ENCODE results near the gene SLC16A3.
"Not testable (repeated sequence)": the region's sequence is repeated elsewhere in the genome, so short reads cannot be mapped to it uniquely, and the experiment has no call there.

Gene SLC16A3

GRCh38 chr17:82228842-82229697 lies at the start of gene SLC16A3:
SLC16A3 (plus strand) TSS chr17:82229042; CDS start chr17:82236009, 6,967 bp downstream.
- peak; percentile 60 for DNase-seq

DNA sequence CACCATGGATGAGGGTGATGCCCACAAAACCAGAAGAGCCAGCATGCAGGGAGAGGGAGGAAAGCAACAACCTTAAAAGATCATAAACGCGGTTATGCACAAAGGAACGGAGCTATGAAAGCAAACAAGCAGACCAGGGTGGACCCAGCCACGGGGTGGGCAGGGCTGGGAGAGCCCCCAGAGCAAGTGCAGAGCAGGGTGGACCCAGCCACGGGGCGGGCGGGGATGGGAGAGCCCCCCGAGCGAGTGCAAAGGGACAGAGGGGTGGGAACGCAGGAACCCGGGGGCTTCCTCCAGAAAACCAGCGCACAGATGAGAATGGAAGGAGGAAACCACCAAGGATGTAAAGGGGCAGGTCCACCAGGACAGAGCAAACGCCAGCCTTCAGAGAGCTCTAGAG lies 49.4 kb upstream of the SLC16A3 start:
- DNase-seq, result no peak

DNA sequence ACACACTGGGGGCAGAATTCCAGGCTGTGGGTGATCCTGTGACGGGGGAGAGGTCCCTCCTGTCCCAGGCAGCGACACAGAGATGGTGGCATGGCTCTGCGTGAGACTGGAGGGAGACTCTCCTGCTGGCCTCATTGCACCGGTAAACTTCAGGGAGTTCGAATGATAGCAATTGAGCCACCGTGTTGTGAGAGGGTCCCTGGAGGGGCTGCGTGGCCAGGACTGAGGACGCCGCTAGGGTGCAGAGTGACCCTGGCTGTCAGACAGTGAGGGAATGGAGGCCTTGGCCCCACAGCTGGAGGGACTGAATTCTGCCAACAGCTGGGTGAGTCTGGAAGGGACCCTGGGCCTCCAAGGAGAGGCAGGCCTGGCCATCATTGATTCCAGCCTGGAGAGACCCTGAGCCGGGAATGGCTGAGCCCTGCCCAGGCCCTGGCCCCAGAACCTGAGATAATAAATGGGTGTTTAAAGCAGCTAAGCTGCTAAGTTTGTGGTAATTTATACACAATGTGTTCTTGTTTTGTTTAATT lies 48.8 kb upstream of the SLC16A3 start:
- DNase-seq, result no peak

DNA sequence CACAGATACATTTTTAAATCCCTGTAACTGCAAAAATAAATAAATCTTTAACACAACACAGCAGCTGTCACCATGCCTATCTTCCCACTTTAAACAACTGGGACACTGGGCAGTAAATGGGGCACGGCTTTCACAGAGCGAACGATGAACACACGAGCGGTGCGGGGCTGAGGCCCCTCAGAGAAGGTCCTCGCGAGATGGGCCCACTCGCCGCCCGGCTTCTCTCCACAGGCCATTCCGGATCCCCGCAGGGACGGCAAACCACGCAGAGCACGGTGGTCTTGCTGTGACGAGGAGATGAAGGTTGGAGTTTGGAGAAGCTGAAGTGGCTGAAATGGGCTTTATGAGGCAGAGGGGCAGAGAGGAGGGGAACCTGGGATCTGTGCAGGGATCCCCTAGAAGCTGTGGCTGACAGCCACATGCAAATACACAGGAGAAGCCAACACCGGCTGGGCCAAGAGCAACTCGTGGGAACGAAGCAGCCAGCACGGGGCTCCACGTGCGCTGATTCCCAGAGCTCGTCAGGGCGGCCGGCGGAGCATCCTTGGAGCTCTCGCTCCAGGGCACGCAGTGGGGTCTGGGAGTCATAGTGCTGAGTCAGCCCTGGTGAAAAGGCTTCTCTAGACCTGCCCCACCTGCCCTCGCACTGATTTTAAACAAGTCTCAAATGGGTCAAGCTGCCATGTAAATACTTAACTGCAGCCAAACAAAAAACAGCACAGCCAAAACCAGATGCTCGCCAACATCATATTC lies 47.9 kb upstream of the SLC16A3 start:
- no peak for DNase-seq

DNA sequence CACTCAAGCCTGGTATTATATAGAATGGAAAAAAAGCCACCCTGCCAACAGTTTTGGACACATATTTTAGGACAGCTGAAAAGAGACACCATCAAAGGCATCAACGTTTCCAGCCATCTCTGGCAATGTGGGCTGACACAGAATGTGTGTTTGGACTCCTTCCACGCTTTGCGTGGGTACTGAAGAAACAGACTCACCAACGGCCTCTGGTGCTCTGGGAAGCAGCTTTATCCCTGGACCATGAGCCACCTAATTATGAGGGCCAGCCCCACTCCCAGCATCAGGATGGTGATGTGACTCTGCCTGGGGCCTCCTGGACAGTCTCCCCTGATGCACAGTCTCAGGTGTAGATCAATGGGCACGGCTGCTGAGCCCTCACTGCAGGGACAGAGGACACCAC lies 44.1 kb upstream of the SLC16A3 start:
- no peak for DNase-seq

GRCh38 chr17:82186221-82186620 lies 42.6 kb upstream of the SLC16A3 start:
- no peak for DNase-seq

GRCh38 chr17:82187500-82187899 lies 41.3 kb upstream of the SLC16A3 start:
- DNase-seq, result no peak

DNA sequence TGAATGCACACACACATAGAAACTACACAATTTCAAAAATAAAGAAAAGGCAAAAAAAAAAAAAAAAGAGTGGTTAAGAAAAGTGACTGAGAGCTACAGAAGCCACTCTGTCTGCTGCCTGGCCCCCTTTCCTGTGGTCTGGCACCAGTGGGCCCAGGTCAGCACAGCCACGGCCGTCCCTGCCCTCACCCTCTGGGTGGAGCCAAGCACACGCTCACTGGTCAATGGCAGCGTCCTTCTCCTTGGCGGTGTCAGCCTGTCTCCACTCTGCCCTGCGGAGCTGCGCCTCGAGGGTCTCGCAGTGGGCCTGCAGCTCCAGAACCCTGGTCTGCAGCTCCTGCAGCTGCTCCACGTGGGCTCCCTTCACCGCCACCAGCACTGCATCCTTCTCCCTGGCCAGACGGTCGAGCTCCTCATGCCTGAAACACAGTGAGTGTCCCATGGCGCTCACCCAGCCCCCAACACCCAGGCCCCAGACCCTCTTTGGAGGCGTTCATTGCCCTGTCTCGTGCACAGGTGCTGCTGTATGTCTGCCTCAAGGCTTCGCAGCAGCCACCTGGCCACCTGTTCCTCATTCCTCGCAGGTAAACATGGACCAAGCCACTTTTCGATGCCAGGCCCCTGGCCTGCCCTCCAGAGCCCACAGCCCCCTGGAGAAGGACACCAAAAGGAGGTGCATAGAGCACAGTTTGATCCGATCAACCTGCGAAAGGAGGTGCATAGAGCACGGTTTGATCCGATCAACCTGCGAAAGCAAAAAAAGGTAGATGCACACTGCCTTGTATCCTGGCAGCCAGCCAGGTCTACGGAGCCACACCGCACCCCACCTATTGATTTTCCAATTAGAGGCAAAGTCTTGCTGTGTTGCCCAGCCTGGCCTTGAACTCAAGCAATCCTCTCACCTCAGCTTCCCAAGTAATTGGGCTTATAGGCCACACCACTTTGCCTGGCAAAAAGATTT lies 40.6 kb upstream of the SLC16A3 start:
- no peak for DNase-seq

- not testable (repeated sequence) for DNase-seq
Observed at GRCh38 chr17:82193050-82193449, 35.8 kb upstream of the SLC16A3 start.

GRCh38 chr17:82193520-82194220 lies 35.2 kb upstream of the SLC16A3 start:
- DNase-seq, result no peak

- no peak for DNase-seq
Observed at GRCh38 chr17:82194765-82195164, 34.1 kb upstream of the SLC16A3 start.

GRCh38 chr17:82195675-82196672 lies 32.9 kb upstream of the SLC16A3 start:
- DNase-seq, result no peak

DNA sequence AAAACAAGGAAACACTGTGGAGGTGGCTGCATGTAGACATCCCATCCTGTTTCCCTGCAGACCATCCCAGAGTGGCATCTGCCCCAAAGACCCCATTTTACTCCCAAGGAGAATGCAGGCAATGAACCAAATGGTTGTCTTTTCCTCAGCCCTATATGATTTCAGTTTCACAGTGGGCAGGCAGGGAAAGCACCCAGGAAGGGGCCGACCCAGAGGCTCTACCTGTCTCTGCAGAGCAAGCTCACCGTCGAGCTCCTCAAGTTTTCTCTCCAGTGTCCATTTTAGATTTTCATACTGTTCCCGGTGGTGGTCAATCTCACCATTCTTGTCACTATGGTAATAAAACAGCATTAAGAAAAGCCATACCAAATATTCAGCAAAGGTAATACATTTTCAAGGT lies 30.8 kb upstream of the SLC16A3 start:
- DNase-seq, result no peak

DNA sequence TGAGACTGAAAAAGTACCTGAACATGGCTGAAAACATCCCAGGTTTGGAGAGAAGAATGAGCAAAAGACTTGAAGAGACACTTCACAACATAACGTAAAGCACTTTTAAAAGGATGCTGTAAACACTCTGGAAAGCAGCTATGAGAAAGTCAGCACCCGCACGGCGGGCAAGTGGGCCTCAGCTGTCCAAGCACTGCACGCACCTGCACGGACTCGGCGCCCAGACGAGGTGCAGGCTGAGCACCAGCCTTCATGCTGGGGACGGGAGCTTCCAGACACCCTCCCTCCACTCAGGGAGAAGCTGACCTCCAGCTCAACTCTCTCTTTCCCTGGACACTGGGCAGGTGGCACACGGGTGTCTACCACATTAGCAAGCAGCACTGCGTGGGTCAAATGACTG lies 29.3 kb upstream of the SLC16A3 start:
- no peak for DNase-seq

GRCh38 chr17:82200135-82200534 lies 28.7 kb upstream of the SLC16A3 start:
- no peak for DNase-seq

DNA sequence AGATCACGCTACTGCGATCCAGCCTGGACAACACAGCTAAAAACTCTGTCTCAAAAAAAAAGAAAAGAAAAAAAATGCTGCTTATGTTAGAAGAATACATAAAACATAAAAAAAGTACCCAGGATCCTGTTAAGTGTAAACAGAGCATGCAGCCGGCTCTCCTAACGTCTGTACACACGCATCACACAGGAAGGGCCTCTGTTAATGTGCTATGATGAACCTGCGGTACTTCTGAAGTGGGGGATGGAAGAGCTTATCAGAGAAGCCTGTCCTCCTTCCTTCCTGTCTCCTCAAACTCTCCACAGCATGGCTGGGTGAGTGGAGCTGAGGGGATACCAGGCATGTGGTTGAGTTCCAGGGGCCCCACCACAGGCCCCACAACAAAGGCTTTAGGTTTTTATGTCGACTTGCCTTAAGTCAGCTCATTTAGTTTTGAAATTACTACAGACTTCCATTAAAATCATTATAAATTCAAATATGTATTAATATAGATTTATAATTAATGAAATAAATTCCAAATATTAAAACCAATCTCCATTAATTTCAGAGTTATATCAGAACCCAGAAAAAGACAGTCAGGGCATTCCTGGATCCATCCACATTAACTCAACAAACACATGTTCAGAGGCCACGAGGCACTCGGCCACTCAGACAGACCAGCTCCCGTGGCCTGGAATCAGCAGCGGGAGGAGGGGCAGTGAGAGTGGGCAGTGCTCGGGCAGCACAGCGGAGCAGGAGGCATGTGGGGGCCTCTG lies 27.9 kb upstream of the SLC16A3 start:
- peak; percentile 78 for DNase-seq

DNA sequence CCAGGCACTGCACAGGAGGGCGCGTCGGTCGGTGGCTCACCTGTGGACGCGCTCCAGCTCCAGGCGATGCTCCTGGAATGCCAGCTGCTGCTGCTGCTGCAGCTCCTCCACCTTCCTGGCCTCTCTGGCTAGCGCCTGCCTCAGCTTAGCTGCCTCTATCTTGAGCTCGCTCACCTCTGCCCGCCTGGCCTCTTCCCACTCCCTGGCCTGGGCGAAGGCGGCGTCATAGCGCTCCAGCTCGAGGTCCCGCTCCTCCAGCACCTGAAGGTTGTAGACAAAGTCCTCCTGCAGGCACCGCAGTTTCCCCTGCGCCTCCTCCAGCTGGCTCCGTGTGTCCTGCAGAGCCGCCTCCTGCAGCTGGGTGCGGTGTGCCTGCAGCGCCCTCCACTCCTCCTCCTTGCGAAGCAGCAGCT lies 27.3 kb upstream of the SLC16A3 start:
- DNase-seq, result no peak

GRCh38 chr17:82202981-82203380 lies 25.9 kb upstream of the SLC16A3 start:
- no peak for DNase-seq

DNA sequence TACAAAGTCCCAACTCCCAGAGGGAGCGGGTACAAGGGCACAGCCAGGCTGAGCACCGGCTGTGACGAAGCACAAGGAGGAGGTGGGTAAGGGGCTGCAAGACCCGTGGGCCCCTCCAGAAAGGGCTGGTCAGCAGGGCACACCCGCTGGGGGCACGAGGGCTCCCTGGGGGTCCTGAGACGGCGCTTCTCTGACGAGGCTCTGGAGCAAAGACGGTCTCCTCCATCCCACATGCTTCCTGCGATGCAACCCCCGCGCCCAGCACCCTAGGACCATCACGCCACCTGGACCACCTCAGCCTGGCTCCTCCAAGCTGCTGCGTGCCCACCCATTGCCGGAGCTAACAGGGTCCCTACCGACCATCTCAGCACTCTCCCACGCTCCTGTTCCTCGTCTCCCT lies 24.9 kb upstream of the SLC16A3 start:
- DNase-seq, result no peak

Measured in activated CD4-positive, alpha-beta T cell treated with anti-CD3 and anti-CD28 coated beads, Interleukin-2, Interleukin-6, amounts not matched to agents 100 ng/mL and 50 ng/mL, durations not matched to agents 16 hours and 8 hours (primary cell).